Lower leg skin (tissue), 4 donors: Measurements from ENCODE around the gene UTP15. TPM values are rescaled to one million over a fixed set of nuclear protein-coding genes. Genes with fewer than 3 reads are reported as not detected.

Experiments used
- DNase-seq, 2 donors: peaks; one replicate each; pipeline ENCODE4 v3.0.0-alpha.2; 2019; ENCODE audit warnings: low spot score in 2 of 2
- H3K4me3 ChIP-seq: fragments of 200-600 bp; sonication (generic); 2 replicates; pipeline ENCODE4 v1.5.1; 2017; ENCODE audit warnings: mild to moderate bottlenecking, low read depth; ENCODE audit not compliant: poor library complexity, severe bottlenecking
- POLR2A ChIP-seq, 2 donors: fragments of 450-650 bp; IDR thresholded peaks; one replicate each; pipeline ENCODE4 v1.6.1; 2016 to 2017; ENCODE audit warnings: antibody characterized with exemption in 2 of 2, mild to moderate bottlenecking in 1 of 2, moderate library complexity in 1 of 2
- WGBS, 2 donors: methylation state at CpG; one replicate each; pipeline ENCODE4 v1.1.5; 2018; 5-methylcytosine and 5-hydroxymethylcytosine counted together
- intact Hi-C: fragments of 100-400 bp; cut with DNase I; formaldehyde crosslinking; loops from one replicate; pipeline ENCODE4 v1.15.0; 2023; ENCODE audit warnings: low total_unique reads
- total RNA-seq, 4 donors: library from RNA; depleted of rRNA; stranded (reverse); fragments of >200 nt; gene quantifications; one replicate each; pipeline ENCODE4 v1.1.0, GENCODE V29; 2016
- TF ChIP-seq, protein P1 (sequence below), 3 donors: fragments of 450-650 bp; IDR thresholded peaks; one replicate each; pipeline ENCODE4 v1.5.1; 2016; ENCODE audit warnings: antibody characterized with exemption in 3 of 3, mild to moderate bottlenecking in 3 of 3, moderate library complexity in 2 of 3

UTP15 gene
- total RNA-seq, 4 donors from 2014 or later = 13.0 to 37.1 (median 15.4) TPM

DNA sequence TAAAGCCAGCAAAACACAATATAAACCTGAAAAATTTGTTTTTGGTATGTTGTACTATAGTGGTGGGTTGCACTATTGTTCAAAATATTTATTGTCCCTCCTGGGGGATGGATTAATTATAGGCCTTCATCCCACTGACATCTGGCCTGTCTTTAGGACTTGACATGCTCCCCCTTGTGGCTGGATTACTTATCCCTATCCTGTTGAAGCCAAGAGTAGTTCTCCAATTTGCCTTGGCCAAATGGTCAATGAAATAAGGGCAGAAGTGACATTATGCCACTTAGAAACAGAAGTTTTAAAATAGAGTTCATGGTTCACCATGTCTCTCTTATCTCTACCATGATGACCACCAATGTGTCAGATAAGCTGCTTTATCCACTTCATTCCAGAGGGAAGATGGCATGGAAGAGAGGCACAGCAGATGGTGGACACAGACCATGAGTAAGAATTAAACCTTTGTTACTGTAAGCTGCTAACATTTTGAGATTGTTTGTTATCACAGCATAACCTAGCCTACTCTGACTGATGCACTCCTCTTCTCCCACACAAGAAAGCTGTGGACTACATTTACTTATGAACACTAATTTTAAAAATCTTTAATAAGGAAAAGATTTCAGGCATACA, 31.3 kb downstream of the UTP15 start:
- no peak overlapping the region for H3K4me3 ChIP-seq
- intact Hi-C loops = loop anchor here (10.0 kb wide), 1 partner anchor 298 kb away; no protein-coding TSS in a partner anchor
- TF ChIP-seq POLR2A (IDR thresholded peaks at IDR 0.05) = no peak
- TF ChIP-seq, protein P1, sequence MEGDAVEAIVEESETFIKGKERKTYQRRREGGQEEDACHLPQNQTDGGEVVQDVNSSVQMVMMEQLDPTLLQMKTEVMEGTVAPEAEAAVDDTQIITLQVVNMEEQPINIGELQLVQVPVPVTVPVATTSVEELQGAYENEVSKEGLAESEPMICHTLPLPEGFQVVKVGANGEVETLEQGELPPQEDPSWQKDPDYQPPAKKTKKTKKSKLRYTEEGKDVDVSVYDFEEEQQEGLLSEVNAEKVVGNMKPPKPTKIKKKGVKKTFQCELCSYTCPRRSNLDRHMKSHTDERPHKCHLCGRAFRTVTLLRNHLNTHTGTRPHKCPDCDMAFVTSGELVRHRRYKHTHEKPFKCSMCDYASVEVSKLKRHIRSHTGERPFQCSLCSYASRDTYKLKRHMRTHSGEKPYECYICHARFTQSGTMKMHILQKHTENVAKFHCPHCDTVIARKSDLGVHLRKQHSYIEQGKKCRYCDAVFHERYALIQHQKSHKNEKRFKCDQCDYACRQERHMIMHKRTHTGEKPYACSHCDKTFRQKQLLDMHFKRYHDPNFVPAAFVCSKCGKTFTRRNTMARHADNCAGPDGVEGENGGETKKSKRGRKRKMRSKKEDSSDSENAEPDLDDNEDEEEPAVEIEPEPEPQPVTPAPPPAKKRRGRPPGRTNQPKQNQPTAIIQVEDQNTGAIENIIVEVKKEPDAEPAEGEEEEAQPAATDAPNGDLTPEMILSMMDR (IDR thresholded peaks at IDR 0.05) = no peak
- no peak for DNase-seq

DNA sequence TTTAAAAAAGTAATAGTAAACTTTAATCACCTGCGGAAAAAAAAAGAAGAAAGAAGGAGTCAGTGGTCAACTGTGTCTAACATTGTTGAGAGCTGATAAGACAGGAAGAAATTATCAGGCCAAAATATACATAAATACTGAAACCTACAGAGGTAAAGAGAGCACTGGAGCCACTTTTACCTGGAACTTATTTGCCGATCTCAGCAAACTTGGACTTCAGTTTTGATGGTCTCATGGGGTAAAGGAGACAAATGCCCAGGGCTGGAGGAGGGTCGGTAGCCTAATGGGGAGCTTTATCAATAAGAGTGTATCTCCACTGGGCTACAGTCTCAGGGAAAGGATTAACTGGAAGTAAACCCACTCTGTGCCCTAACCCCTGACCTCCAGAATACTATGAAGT, 33.8 kb downstream of the UTP15 start:
- TF ChIP-seq, protein P1 (IDR thresholded peaks at IDR 0.05) = no peak
- no peak for TF ChIP-seq POLR2A (IDR thresholded peaks at IDR 0.05)
- no peak for DNase-seq
- WGBS, 2 donors = 87 to 96% methylated on average over 3 of the region's 3 CpGs
- H3K4me3 ChIP-seq = no peak overlapping the region
- intact Hi-C loops = loop anchor here (10.0 kb wide), 1 partner anchor 295 kb away; no protein-coding TSS in a partner anchor

DNA sequence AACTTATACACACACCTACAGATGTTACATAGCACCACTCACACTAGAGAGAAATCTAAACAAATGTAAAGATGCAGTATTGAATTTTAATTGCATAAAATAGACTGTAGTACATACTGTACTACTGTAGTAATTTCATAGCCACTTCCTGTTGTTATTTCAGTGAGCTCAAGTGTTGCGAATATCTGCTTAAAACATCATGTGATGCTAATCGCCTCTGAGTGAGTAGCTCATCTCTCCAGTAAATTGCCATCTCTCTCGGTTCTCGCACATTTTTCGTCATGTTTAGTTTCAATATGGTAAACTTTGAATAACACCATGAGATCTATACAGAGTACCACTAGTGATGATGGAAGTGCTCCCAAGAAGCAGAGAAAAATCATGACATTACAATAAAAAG, 38.5 kb downstream of the UTP15 start:
- intact Hi-C loops = no loop called here
- 84 to 89% methylated on average over 5 of the region's 5 CpGs for WGBS, 2 donors
- TF ChIP-seq POLR2A (IDR thresholded peaks at IDR 0.05) = no peak
- TF ChIP-seq, protein P1 (IDR thresholded peaks at IDR 0.05) = no peak

DNA sequence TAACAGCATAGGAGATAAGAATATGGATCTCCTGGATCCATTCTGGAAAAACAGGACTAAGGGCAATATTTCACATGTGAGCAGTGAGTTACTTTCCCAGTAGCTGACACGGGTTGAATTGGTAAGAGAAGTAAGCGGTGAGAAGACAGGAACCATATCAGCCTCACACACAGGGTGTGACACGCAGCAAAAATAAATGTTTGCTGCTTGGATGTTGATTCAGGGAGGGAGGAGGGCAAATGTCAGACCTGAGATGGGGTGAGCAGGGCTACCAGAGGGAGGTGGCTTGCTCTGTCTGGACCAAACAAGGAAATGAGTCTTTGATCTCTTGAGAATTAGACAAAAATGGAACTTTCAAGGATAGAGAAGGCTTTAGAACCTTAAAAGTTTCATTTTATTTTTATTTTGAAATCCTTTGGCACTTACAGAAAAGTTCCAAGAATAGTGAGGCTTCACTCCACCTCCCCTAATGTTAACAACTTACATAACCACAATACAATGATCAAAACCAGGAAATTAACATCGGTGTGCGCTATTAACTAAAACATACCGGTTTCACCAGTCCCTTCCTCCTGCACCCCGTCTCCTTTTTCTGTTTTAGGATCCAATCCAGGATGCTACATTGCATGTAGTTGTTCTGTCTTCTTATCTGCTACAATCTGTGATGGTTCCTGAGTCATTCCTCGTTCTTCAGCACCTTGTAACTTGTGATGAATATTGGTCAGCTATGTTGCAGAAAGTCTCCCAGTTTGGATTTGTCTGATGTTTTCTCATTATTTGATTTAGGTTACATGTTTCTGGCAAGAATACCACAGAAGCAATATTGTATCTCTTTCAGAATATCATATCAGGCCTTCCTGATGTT, 39.9 kb downstream of the UTP15 start:
- 47 to 52% methylated on average over 8 of the region's 8 CpGs for WGBS, 2 donors
- no peak for DNase-seq
- TF ChIP-seq POLR2A (IDR thresholded peaks at IDR 0.05) = no peak
- TF ChIP-seq, protein P1 (IDR thresholded peaks at IDR 0.05) = no peak
- intact Hi-C loops = no loop called here
- H3K4me3 ChIP-seq = no peak overlapping the region

More for the DNA sequence above, 38.5 kb downstream of the UTP15 start:
- no peak for DNase-seq
- no peak overlapping the region for H3K4me3 ChIP-seq

DNA sequence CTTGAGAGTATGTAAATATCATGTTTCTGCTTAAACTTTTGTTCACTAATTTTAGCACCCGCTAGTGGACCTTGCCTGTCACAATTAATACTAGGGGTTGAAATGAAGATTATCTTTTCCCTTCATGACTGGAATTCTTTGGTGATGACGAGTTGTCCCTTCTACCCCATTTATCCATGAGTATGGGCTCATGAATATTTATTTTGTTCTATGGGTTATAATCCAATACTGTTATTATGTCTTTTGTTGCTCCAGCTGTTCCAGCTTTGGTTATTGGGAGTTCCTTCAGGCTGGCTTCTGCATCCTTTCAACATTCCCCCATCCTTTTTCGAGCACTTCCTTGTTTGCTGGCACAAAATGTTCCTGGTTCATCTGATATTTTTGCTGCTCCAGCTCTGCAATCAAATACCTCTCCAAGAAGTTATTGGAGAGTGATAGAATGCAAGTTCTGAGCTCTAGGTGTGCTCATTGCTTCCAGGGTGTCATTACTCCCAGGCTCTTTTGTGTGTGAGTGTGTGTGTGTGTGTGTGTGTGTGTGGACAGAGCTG, 40.7 kb downstream of the UTP15 start:
- 29 to 37% methylated on average over 3 of the region's 3 CpGs for WGBS, 2 donors

More for the DNA sequence above, 40.7 kb downstream of the UTP15 start:
- intact Hi-C loops = no loop called here
- H3K4me3 ChIP-seq = no peak overlapping the region
- no peak for TF ChIP-seq POLR2A (IDR thresholded peaks at IDR 0.05)
- TF ChIP-seq, protein P1 (IDR thresholded peaks at IDR 0.05) = no peak
- no peak for DNase-seq
